AG09319 (cell line): Measurements from ENCODE around the gene ZBTB18.
"Not testable (repeated sequence)": the region's sequence is repeated elsewhere in the genome, so short reads cannot be mapped to it uniquely, and the experiment has no call there.

Experiments
- DNase-seq: peaks from one replicate; pipeline ENCODE4 v3.0.0-alpha.2; 2010; ENCODE audit warnings: low read depth; ENCODE audit errors: extremely low read depth
- CTCF ChIP-seq: IDR thresholded peaks from 2 replicates; pipeline ENCODE4 v1.5.1; 2011; ENCODE audit warnings: low read depth, mild to moderate bottlenecking, inconsistent platforms, low read length, moderate library complexity

The ZBTB18 gene

GRCh38 chr1:244041466-244042120 lies 9.5 kb upstream of the ZBTB18 start:
- DNase-seq = no peak
- TF ChIP-seq CTCF = no peak

- DNase-seq = no peak
- TF ChIP-seq CTCF = no peak
These were observed 8.8 kb upstream of the ZBTB18 start for GRCh38 chr1:244042293-244042692.

- no peak for DNase-seq
- TF ChIP-seq CTCF = no peak
These were observed 6.7 kb upstream of the ZBTB18 start for GRCh38 chr1:244044423-244044822.

- DNase-seq = not testable (repeated sequence)
These were observed 4.8 kb upstream of the ZBTB18 start for GRCh38 chr1:244046254-244046653.

- DNase-seq = no peak
- no peak for TF ChIP-seq CTCF
These were observed 4.0 kb upstream of the ZBTB18 start for GRCh38 chr1:244046907-244047611.

- DNase-seq = no peak
- TF ChIP-seq CTCF = no peak
These were observed 3.3 kb upstream of the ZBTB18 start for GRCh38 chr1:244047621-244048255.

- peak; percentile 99 for DNase-seq
- TF ChIP-seq CTCF = no peak
These were observed 2.6 kb upstream of the ZBTB18 start for GRCh38 chr1:244048256-244049161.
